ENCODE results near the gene STK32B. TPM values are rescaled to one million over a fixed set of nuclear protein-coding genes. Genes with fewer than 3 reads are reported as not detected.

STK32B gene
- total and polyA plus RNA-seq, 8 donors = 0.55 to 6.6 (median 1.6) TPM

DNA sequence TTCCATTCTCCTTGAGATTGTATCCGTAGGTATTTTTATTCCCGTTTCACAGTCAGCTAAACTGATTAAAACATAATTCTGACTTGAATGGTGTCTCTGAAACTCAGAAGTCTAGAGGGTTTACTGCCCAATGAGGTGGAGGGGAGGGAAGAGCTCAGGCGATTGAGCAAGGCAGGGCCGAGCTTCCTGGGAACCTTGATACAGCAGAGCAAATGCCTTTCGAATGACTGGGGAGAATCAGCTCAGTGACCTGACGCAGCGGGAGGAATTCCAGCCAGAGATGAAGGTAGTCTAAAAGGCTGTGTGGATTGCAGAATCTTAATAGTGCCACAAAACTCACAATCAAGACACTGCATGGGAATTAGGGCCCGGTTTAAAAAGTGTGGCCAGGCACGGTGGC, 423.5 kb downstream of the STK32B start:
- ATAC-seq (no peak), DNase-seq (no peak), FAIRE-seq (no peak)
- TF ChIP-seq, protein P1, sequence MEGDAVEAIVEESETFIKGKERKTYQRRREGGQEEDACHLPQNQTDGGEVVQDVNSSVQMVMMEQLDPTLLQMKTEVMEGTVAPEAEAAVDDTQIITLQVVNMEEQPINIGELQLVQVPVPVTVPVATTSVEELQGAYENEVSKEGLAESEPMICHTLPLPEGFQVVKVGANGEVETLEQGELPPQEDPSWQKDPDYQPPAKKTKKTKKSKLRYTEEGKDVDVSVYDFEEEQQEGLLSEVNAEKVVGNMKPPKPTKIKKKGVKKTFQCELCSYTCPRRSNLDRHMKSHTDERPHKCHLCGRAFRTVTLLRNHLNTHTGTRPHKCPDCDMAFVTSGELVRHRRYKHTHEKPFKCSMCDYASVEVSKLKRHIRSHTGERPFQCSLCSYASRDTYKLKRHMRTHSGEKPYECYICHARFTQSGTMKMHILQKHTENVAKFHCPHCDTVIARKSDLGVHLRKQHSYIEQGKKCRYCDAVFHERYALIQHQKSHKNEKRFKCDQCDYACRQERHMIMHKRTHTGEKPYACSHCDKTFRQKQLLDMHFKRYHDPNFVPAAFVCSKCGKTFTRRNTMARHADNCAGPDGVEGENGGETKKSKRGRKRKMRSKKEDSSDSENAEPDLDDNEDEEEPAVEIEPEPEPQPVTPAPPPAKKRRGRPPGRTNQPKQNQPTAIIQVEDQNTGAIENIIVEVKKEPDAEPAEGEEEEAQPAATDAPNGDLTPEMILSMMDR (IDR thresholded peaks at IDR 0.05) = no peak
- intact Hi-C loops (cut with DNase I) = no loop called here
- Histone ChIP-seq H3K36me3 (no peaks in the 10 kb centered on the region), H3K9me3 (no peaks in the 10 kb centered on the region), H3K27me3 (no peaks in the 10 kb centered on the region), H3K4me3 (no peak overlapping the region), H3K27ac (no peak overlapping the region), H3K4me1 (no peaks in the 10 kb centered on the region)
- 80 to 87% methylated on average over 9 of the region's 9 CpGs for WGBS, 2 donors

DNA sequence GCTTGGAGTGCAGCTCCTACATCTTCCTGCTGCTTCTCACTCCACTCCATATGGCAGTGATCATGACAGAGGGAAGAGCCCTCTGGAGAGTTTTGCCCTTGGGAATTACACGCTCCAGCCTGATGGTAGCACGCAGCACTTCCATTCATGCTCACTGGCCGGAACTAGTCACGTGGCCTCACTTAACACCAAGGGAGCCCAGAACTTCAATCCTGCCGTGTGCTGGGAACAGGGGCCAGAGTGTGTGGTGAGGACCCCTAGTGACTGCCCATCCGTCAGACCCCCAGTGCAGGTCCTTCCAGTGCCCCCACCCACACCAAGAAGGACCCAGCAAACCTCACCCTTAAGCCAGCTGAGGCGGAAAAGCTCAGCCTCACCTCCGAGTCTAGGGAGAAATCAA, 426.3 kb downstream of the STK32B start:
- Histone ChIP-seq H3K27me3 (no peaks in the 10 kb centered on the region), H3K36me3 (no peaks in the 10 kb centered on the region), H3K4me3 (no peak overlapping the region), H3K27ac (no peak overlapping the region), H3K9me3 (no peaks in the 10 kb centered on the region), H3K4me1 (no peaks in the 10 kb centered on the region)
- FAIRE-seq (no peak), ATAC-seq (no peak), DNase-seq (no peak)
- intact Hi-C loops (cut with DNase I) = no loop called here
- TF ChIP-seq, protein P1 (IDR thresholded peaks at IDR 0.05) = no peak
- 75 to 79% methylated on average over 8 of the region's 8 CpGs for WGBS, 2 donors

DNA sequence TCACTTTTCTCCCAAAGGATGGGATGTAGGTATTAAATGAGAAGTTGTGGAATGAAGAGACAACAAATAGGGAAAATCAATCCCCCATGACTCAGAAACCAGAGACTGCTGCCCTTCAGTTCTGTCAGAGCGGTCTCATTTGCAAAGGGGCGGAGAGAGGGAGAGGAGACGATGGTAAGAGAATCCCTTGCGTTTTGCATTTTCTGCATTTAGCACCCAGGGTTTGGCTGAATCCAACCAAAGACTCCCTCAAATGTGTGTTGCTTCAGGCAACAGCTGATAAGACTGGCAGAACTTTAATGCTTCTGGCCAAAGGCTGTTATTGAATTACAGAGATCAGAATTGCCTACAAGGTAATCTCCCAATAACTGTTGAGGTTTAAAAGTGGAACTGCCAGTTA, 426.9 kb downstream of the STK32B start:
- TF ChIP-seq, protein P1 (IDR thresholded peaks at IDR 0.05) = no peak
- no peaks in the 10 kb centered on the region for H3K4me1 ChIP-seq
- no peak overlapping the region for H3K4me3 ChIP-seq
- H3K36me3 ChIP-seq = no peaks in the 10 kb centered on the region
- ATAC-seq (no peak), DNase-seq (no peak), FAIRE-seq (no peak)
- H3K27ac ChIP-seq = no peak overlapping the region
- intact Hi-C loops (cut with DNase I) = no loop called here
- no peaks in the 10 kb centered on the region for H3K9me3 ChIP-seq
- no peaks in the 10 kb centered on the region for H3K27me3 ChIP-seq
- 53 to 58% methylated on average over 4 of the region's 4 CpGs for WGBS, 2 donors

GRCh38 chr4:5478697-5479096, 427.4 kb downstream of the STK32B start:
- no peaks in the 10 kb centered on the region for H3K27me3 ChIP-seq
- WGBS, 2 donors = 71 to 75% methylated on average over 6 of the region's 6 CpGs
- H3K27ac ChIP-seq = no peak overlapping the region
- no peaks in the 10 kb centered on the region for H3K9me3 ChIP-seq
- H3K4me1 ChIP-seq = no peaks in the 10 kb centered on the region
- DNase-seq (no peak), FAIRE-seq (no peak), ATAC-seq (no peak)
- no peak overlapping the region for H3K4me3 ChIP-seq
- H3K36me3 ChIP-seq = no peaks in the 10 kb centered on the region
- TF ChIP-seq, protein P1 (IDR thresholded peaks at IDR 0.05) = no peak
- intact Hi-C loops (cut with DNase I) = no loop called here

- WGBS, 2 donors = 69 to 78% methylated on average over 4 of the region's 4 CpGs
- FAIRE-seq = no peak
- intact Hi-C loops (cut with DNase I) = no loop called here
- no peaks in the 10 kb centered on the region for H3K4me1 ChIP-seq
- H3K9me3 ChIP-seq = no peaks in the 10 kb centered on the region
- no peak overlapping the region for H3K27ac ChIP-seq
- no peaks in the 10 kb centered on the region for H3K36me3 ChIP-seq
- no peaks in the 10 kb centered on the region for H3K27me3 ChIP-seq
- no peak for ATAC-seq
- no peak overlapping the region for H3K4me3 ChIP-seq
- DNase-seq = no peak
- TF ChIP-seq, protein P1 (IDR thresholded peaks at IDR 0.05) = no peak
Measured at GRCh38 chr4:5479518-5480060, 428.3 kb downstream of the STK32B start.
